Measurements from ENCODE around the gene LPCAT2. TPM values are rescaled to one million over a fixed set of nuclear protein-coding genes. Genes with fewer than 3 reads are reported as not detected.
A peak's percentile ranks its signal among the peaks of the same experiment; 100 is the strongest.

LPCAT2 gene
- total RNA-seq, 4 donors from 2014 or later, result 4.6 to 66.0 (median 10.9) TPM

DNA sequence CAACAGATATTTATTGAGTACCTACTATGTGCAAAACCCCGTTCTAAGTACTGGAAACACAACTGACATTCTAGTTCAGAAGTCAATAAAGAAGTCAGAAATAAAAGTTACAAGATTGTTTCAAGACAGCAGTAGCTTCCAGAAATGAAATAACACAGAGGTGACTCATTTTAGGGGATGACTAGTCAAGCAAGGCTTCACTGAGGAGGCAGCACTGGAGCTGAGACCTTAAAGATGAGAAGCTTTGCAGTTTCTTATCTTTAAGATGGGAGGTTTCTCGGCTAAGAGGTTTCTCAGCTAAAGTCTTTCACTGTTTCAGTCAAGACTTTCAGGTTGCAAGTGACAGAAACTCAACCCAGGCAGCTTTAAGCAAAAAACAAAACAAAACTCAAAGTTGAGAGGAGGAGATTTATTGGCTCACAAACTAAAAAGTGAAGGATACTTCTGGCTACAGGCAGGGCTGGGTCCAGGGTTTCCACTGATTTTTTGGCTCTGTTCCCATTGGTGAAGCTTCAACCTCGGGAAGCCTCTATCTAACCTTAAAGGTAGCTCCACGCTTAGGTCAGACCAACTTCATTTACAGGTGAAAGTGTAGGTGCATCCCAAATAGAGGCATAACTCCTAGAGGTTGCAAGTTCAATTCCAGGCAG is 37.3 kb upstream of the LPCAT2 start:
- Histone ChIP-seq H3K4me1 (no peaks in the 10 kb centered on the region), H3K36me3 (no peaks in the 10 kb centered on the region), H3K27ac (no peak overlapping the region), H3K27me3 (no peaks in the 10 kb centered on the region), H3K9me3 (no peaks in the 10 kb centered on the region), H3K4me3 (no peak overlapping the region)
- TF ChIP-seq, protein P1, sequence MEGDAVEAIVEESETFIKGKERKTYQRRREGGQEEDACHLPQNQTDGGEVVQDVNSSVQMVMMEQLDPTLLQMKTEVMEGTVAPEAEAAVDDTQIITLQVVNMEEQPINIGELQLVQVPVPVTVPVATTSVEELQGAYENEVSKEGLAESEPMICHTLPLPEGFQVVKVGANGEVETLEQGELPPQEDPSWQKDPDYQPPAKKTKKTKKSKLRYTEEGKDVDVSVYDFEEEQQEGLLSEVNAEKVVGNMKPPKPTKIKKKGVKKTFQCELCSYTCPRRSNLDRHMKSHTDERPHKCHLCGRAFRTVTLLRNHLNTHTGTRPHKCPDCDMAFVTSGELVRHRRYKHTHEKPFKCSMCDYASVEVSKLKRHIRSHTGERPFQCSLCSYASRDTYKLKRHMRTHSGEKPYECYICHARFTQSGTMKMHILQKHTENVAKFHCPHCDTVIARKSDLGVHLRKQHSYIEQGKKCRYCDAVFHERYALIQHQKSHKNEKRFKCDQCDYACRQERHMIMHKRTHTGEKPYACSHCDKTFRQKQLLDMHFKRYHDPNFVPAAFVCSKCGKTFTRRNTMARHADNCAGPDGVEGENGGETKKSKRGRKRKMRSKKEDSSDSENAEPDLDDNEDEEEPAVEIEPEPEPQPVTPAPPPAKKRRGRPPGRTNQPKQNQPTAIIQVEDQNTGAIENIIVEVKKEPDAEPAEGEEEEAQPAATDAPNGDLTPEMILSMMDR (IDR thresholded peaks at IDR 0.05), result no peak
- TF ChIP-seq POLR2A (IDR thresholded peaks at IDR 0.05), result no peak
- no peak for DNase-seq

DNA sequence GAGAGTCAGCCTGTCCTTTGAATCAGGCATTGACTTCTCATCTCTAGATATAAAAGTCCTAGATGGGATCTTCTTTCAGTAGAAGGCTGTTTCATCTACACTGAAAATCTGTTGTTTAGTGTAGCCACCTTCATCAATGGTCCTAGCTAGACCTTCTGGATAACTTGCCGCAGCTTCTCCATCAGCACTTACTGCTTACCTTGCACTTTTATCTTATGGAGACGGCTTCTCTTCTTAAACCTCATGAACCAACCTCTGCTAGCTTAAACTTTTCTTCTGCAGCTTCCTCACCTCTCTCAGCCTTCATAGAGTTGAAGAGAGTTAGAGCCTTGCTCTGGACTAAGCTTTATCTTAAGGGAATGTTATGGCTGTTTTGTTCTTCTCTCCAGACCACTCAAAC is 35.3 kb upstream of the LPCAT2 start:
- no peak overlapping the region for H3K27ac ChIP-seq
- H3K4me1 ChIP-seq, result no peaks in the 10 kb centered on the region
- no peak for TF ChIP-seq POLR2A (IDR thresholded peaks at IDR 0.05)
- TF ChIP-seq, protein P1 (IDR thresholded peaks at IDR 0.05), result no peak
- no peaks in the 10 kb centered on the region for H3K27me3 ChIP-seq
- DNase-seq, result no peak
- H3K36me3 ChIP-seq, result no peaks in the 10 kb centered on the region
- H3K4me3 ChIP-seq, result no peak overlapping the region
- no peaks in the 10 kb centered on the region for H3K9me3 ChIP-seq

DNA sequence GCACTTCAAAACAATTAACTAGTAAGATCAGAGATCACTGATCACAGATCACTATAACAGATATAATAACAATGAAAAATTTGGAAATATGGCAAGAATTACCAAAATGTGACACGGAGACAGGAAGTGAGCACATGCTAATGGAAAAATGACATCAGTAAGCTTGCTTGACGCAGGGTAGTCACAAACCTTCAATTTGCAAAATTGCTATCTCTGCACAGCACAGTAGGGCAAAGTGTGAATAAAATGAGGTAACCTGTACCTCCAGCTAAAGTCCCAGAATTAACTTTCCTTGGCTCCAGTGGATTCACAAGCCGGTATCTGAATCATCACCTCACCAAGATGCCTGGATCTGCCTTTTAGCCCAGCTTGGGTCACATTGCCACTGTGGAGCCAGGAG is 34.1 kb upstream of the LPCAT2 start:
- DNase-seq, result no peak
- Histone ChIP-seq H3K4me1 (no peaks in the 10 kb centered on the region), H3K27me3 (no peaks in the 10 kb centered on the region), H3K4me3 (no peak overlapping the region), H3K36me3 (no peaks in the 10 kb centered on the region), H3K9me3 (no peaks in the 10 kb centered on the region), H3K27ac (no peak overlapping the region)
- TF ChIP-seq POLR2A (IDR thresholded peaks at IDR 0.05), result no peak
- TF ChIP-seq, protein P1 (IDR thresholded peaks at IDR 0.05), result no peak

DNA sequence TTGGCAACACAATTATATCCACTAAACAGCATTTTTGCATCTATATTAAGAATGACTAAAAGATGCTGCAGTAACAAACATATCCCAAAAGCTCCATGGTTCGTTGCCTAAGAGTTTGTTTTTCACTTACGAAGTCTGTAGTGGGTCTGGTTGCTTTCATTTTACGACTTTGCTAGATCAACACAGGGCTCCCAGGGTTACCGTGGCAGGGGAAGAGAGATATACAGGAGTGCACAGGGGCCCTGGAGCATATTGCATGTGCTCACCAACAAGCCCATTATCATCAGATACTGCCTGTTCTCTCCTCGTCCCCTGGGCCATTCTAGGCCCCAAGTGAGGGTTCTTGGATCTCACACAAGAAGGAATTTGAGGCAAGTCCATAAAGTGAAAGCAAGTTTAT is 33.0 kb upstream of the LPCAT2 start:
- Histone ChIP-seq H3K27me3 (no peaks in the 10 kb centered on the region), H3K4me3 (no peak overlapping the region), H3K36me3 (no peaks in the 10 kb centered on the region), H3K4me1 (no peaks in the 10 kb centered on the region), H3K9me3 (no peaks in the 10 kb centered on the region), H3K27ac (peak overlapping the region in 2 of 4 donors; percentile 37 to 38)
- no peak for DNase-seq
- no peak for TF ChIP-seq POLR2A (IDR thresholded peaks at IDR 0.05)

DNA sequence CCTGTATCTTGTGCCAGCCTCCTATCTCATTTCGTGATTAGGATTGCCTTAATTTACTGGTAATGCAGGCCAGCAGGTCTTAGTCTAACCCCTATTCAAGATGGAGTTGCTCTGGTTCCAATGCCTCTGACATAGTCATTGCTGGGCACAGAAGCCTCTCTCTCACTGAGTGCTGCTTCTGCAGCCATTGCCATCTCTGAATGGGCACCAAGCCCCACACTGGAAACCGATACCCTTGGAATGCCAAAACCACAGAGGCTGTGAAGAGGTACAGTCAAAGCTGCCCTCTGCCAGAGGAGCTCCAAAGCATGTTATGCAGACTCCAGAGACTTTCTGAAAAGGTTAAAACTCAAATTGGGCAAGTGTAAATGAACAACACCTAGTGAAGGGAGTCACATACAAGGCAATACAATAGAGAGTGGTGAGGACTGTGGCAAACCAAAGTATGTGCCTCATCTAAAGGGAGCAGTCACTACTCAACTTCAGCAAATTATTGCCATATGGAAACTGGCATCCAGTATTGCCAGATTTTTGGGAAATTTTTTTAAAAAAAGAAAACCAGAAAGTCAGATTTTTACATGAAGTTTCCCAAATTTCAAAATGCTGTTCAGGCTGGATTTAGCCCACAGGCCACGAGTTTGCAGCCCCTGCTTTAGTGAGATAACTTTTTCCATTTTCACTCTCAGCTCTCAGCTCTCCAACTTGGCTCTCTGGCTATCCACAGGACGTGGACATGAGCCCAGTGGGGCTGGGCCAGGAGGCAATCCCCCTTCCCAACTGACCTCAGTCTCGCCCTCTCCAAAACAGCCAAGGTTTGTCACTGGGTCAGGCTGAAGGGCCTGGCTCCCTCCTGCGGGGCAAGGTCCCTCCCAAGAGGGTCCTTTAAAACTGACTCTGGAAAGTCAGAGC is 32.0 kb upstream of the LPCAT2 start:
- peak overlapping the region; percentile 41 to 94 (median 54) for H3K27ac ChIP-seq
- no peak for TF ChIP-seq POLR2A (IDR thresholded peaks at IDR 0.05)
- TF ChIP-seq, protein P1 (IDR thresholded peaks at IDR 0.05), result no peak
- H3K4me1 ChIP-seq, result no peaks in the 10 kb centered on the region
- no peak for DNase-seq
- H3K36me3 ChIP-seq, result no peaks in the 10 kb centered on the region
- no peaks in the 10 kb centered on the region for H3K27me3 ChIP-seq
- no peak overlapping the region for H3K4me3 ChIP-seq
- H3K9me3 ChIP-seq, result no peaks in the 10 kb centered on the region

DNA sequence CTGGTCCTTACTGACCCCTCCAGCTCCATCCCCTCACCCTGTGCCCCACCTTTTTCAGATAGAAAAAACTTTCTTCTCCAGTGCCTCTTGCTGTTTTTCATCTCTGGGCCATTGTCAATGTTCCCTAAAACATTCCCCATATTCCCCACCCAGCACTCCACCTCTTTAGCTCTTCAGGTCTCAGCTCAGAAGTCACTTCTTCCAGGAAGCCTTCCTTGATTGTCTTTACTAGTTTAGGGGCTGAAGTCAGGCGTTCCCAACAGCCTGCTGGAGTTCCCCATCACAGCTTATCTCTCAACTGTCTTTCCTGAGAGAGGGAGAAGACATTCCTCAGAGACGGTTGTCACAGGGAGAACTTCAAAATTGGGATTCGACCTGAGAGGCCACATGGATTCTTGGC is 31.1 kb upstream of the LPCAT2 start:
- peak overlapping the region in 3 of 4 donors; percentile 41 to 94 (median 57) for H3K27ac ChIP-seq
- no peaks in the 10 kb centered on the region for H3K9me3 ChIP-seq
- DNase-seq, result no peak
- TF ChIP-seq, protein P1 (IDR thresholded peaks at IDR 0.05), result no peak
- no peak for TF ChIP-seq POLR2A (IDR thresholded peaks at IDR 0.05)
- H3K4me1 ChIP-seq, result peaks cover 0 to 3% (median 0%) of the 10 kb centered on the region in 4 donors
- H3K27me3 ChIP-seq, result no peaks in the 10 kb centered on the region
- H3K4me3 ChIP-seq, result no peak overlapping the region
- H3K36me3 ChIP-seq, result no peaks in the 10 kb centered on the region

All from Peyer's patch (tissue), 4 donors.